PC-9 (cell line): ENCODE data around the gene CNFN. TPM values are rescaled to one million over a fixed set of nuclear protein-coding genes. Genes with fewer than 3 reads are reported as not detected.

ENCODE experiments used
- BruUV-seq: library from RNA; stranded (reverse); fragments of 400-500 nt; replicated peaks from 2 replicates; lab custom pipeline; 2021; lab: Mats Ljungman, UMichigan
- CTCF ChIA-PET: fragments of 300-600 bp; sonication (Branson Sonifier 250); formaldehyde crosslinking; loops from one replicate; lab custom pipeline; 2022; ENCODE audit warnings: antibody characterized with exemption; lab: Charles Lee
- POLR2A ChIA-PET: fragments of 300-600 bp; sonication (Branson Sonifier 250); formaldehyde crosslinking; loops from one replicate; lab custom pipeline; 2022; ENCODE audit warnings: antibody characterized with exemption; ENCODE audit not compliant: unreplicated experiment; lab: Charles Lee
- DNase-seq, 2 experiments: peaks; one replicate each; pipeline versions ENCODE4 v3.0.0 to v3.0.0-alpha.2; 2015 to 2022; ENCODE audit warnings: mixed read lengths in 1 of 2
- H2AFZ ChIP-seq: fragments of 200-600 bp; sonication (generic); 2 replicates; pipeline ENCODE4 v1.8.1; 2017; ENCODE audit warnings: antibody characterized with exemption
- H3F3A ChIP-seq: fragments of 200-600 bp; sonication (generic); 2 replicates; pipeline ENCODE4 v1.8.1; 2017; ENCODE audit warnings: antibody characterized with exemption, mild to moderate bottlenecking, low read depth; ENCODE audit not compliant: insufficient read depth
- H3K27ac ChIP-seq: fragments of 200-600 bp; sonication (generic); 2 replicates; pipeline ENCODE4 v1.6.1; 2016; ENCODE audit warnings: mixed run types
- H3K27me3 ChIP-seq: fragments of 200-600 bp; sonication (generic); 2 replicates; pipeline ENCODE4 v1.6.1; 2016; ENCODE audit warnings: low read depth, mixed run types; ENCODE audit not compliant: insufficient read depth
- H3K36me3 ChIP-seq: fragments of 200-600 bp; sonication (generic); 2 replicates; pipeline ENCODE4 v1.6.1; 2016; ENCODE audit warnings: low read depth, mixed run types
- H3K4me1 ChIP-seq: fragments of 200-600 bp; sonication (generic); replicated peaks from 2 replicates; pipeline ENCODE4 v1.6.1; 2016; ENCODE audit warnings: mixed run types; ENCODE audit not compliant: insufficient read depth
- H3K4me2 ChIP-seq: fragments of 200-600 bp; sonication (generic); 2 replicates; pipeline ENCODE4 v1.6.1; 2017; ENCODE audit warnings: mixed run types
- H3K4me3 ChIP-seq: fragments of 200-600 bp; sonication (generic); 2 replicates; pipeline ENCODE4 v1.6.1; 2016; ENCODE audit warnings: mixed run types
- H3K79me2 ChIP-seq: fragments of 200-600 bp; sonication (generic); 2 replicates; pipeline ENCODE4 v1.6.1; 2017; ENCODE audit warnings: low read depth, mixed run types
- H3K9me2 ChIP-seq: fragments of 200-600 bp; sonication (generic); 2 replicates; pipeline ENCODE4 v1.8.1; 2017; ENCODE audit warnings: mild to moderate bottlenecking; ENCODE audit not compliant: insufficient read depth
- H3K9me3 ChIP-seq: fragments of 200-600 bp; sonication (generic); 2 replicates; pipeline ENCODE4 v1.8.1; 2016; ENCODE audit warnings: low read depth; ENCODE audit not compliant: insufficient read depth
- H4K20me1 ChIP-seq: fragments of 200-600 bp; sonication (generic); 2 replicates; pipeline ENCODE4 v1.8.1; 2017; ENCODE audit not compliant: insufficient read depth
- CTCF ChIP-seq: fragments of 200-600 bp; sonication (generic); conservative IDR thresholded peaks from 2 replicates; pipeline ENCODE4 v1.6.1; 2017; ENCODE audit warnings: mixed run types, antibody characterized with exemption, mild to moderate bottlenecking, moderate library complexity
- EZH2 ChIP-seq: fragments of 200-600 bp; sonication (generic); IDR thresholded peaks from 2 replicates; pipeline ENCODE4 v1.8.0; 2017; ENCODE audit warnings: antibody characterized with exemption, low read depth
- intact Hi-C: fragments of 100-400 bp; cut with micrococcal nuclease; formaldehyde crosslinking; loops from one replicate; pipeline ENCODE4 v1.10.0; 2022; ENCODE audit not compliant: unreplicated experiment
- total RNA-seq: library from RNA; stranded (reverse); gene quantifications from 2 replicates; pipeline ENCODE4 v1.2.3, GENCODE V29; 2021

CNFN gene
- total RNA-seq, 1 experiment from 2014 or later = 4.9 TPM

- intact Hi-C loops = no loop called here
- peak overlapping the region; percentile 87; the same call in 1 of the 2 replicates for H3K4me2 ChIP-seq
- H3K9me3 ChIP-seq = no peaks in the 10 kb centered on the region
- peaks cover 26% of the 10 kb centered on the region for H3K4me1 ChIP-seq
- no peaks in the 10 kb centered on the region for H3K36me3 ChIP-seq
- DNase-seq = no peak
- no peak overlapping the region for H3K27ac ChIP-seq
- no peaks in the 10 kb centered on the region for H4K20me1 ChIP-seq
- no peak overlapping the region for H2AFZ ChIP-seq
- no peak overlapping the region for H3K4me3 ChIP-seq
- no peaks in the 10 kb centered on the region for H3K9me2 ChIP-seq
- H3K79me2 ChIP-seq = no peaks in the 10 kb centered on the region
- ChIA-PET CTCF (no interaction called here), POLR2A (no interaction called here)
- TF ChIP-seq EZH2 (no peak), CTCF (no peak)
- peaks cover 30% of the 10 kb centered on the region for H3F3A ChIP-seq
- H3K27me3 ChIP-seq = no peaks in the 10 kb centered on the region
- no TSS peak for BruUV-seq
These were observed 34.2 kb upstream of the CNFN start for GRCh38 chr19:42424345-42424707.

- H2AFZ ChIP-seq = peak overlapping the region; percentile 76
- intact Hi-C loops = no loop called here
These were observed 33.6 kb upstream of the CNFN start for GRCh38 chr19:42423462-42424344.

More at GRCh38 chr19:42423462-42424344, 33.6 kb upstream of the CNFN start:
- H3K4me2 ChIP-seq = peak overlapping the region; percentile 87
- no peaks in the 10 kb centered on the region for H3K9me2 ChIP-seq
- peaks cover 30% of the 10 kb centered on the region for H3F3A ChIP-seq
- no peaks in the 10 kb centered on the region for H3K9me3 ChIP-seq
- H3K27ac ChIP-seq = peak overlapping the region; percentile 10; the same call in 1 of the 2 replicates
- ChIA-PET CTCF (interaction anchor here (0.7 to 1.0 kb wide), 4 partner anchors 16 to 174 kb away, joined by 3 to 6 read pairs (median 4); no protein-coding TSS in a partner anchor), POLR2A (interaction anchor here (0.6 to 1.1 kb wide), 3 partner anchors 42 to 113 kb away, joined by 3 to 5 read pairs (median 4); no protein-coding TSS in a partner anchor)
- H3K36me3 ChIP-seq = no peaks in the 10 kb centered on the region
- no peaks in the 10 kb centered on the region for H4K20me1 ChIP-seq
- BruUV-seq = no TSS peak
- no peak for TF ChIP-seq EZH2
- TF ChIP-seq CTCF = no peak
- no peaks in the 10 kb centered on the region for H3K79me2 ChIP-seq
- DNase-seq = peak; percentile 81 to 87
- H3K4me3 ChIP-seq = peak overlapping the region; percentile 91
- no peaks in the 10 kb centered on the region for H3K27me3 ChIP-seq
- H3K4me1 ChIP-seq = peaks cover 28% of the 10 kb centered on the region
